Gastroesophageal sphincter (tissue), 3 donors: ENCODE results near the gene FETUB.

Source experiments
- CTCF ChIP-seq, 4 experiments: fragments of 200-600 bp in 2 of 4; fragments of 450-650 bp in 2 of 4; sonication (generic) in 1 of 4; IDR thresholded peaks; one replicate each; pipeline ENCODE4 v1.5.1; 2017 to 2019; ENCODE audit warnings: antibody characterized with exemption in 4 of 4, mild to moderate bottlenecking in 2 of 4, moderate library complexity in 2 of 4
- EP300 ChIP-seq: sonication (generic); formaldehyde crosslinking; IDR thresholded peaks from one replicate; pipeline ENCODE4 v1.6.1; 2017; ENCODE audit warnings: antibody characterized with exemption, mild to moderate bottlenecking
- POLR2A ChIP-seq, 2 donors: fragments of 450-650 bp; IDR thresholded peaks; one replicate each; pipeline ENCODE4 v1.6.1; 2017; ENCODE audit warnings: antibody characterized with exemption in 2 of 2, mild to moderate bottlenecking in 2 of 2, moderate library complexity in 1 of 2
- POLR2AphosphoS5 ChIP-seq: sonication (generic); formaldehyde crosslinking; IDR thresholded peaks from one replicate; pipeline ENCODE4 v1.6.1; 2017; ENCODE audit warnings: antibody characterized with exemption

GRCh38 chr3:186616299-186616617, 23.9 kb upstream of the FETUB start:
- TF ChIP-seq CTCF (IDR thresholded peaks at IDR 0.05), result no peak
- TF ChIP-seq POLR2A (IDR thresholded peaks at IDR 0.05), result no peak
- TF ChIP-seq POLR2AphosphoS5, result no peak
- no peak for TF ChIP-seq EP300
